Neural crest cell (in vitro differentiated cells): ENCODE results near the gene ARHGAP35. TPM values are rescaled to one million over a fixed set of nuclear protein-coding genes. Genes with fewer than 3 reads are reported as not detected.

ENCODE experiments used
- DNase-seq: peaks from one replicate; pipeline ENCODE4 v3.0.0; 2021; ENCODE audit warnings: low read depth, mixed read lengths, low spot score
- H3K27ac Mint-ChIP-seq: one replicate; pipeline ENCODE4 v1.8.0; 2021; ENCODE audit warnings: mild to moderate bottlenecking, mixed read lengths; ENCODE audit not compliant: unreplicated experiment
- H3K27me3 Mint-ChIP-seq: 2 replicates; pipeline ENCODE4 v1.8.0; 2021; ENCODE audit warnings: low read depth, mild to moderate bottlenecking, mixed read lengths
- H3K36me3 Mint-ChIP-seq: 2 replicates; pipeline ENCODE4 v1.8.0; 2021; ENCODE audit warnings: low read depth, mild to moderate bottlenecking, mixed read lengths
- H3K4me1 Mint-ChIP-seq: 2 replicates; pipeline ENCODE4 v1.8.0; 2021; ENCODE audit warnings: mixed read lengths
- H3K4me3 Mint-ChIP-seq: one replicate; pipeline ENCODE4 v1.8.0; 2021; ENCODE audit warnings: mild to moderate bottlenecking, mixed read lengths
- H3K9me3 Mint-ChIP-seq: 2 replicates; pipeline ENCODE4 v1.8.0; 2021; ENCODE audit warnings: mixed read lengths
- total RNA-seq: library from RNA; stranded (reverse); gene quantifications from 2 replicates; pipeline ENCODE4 v1.2.1, GENCODE V29; 2021
- TF ChIP-seq, protein P1 (sequence below): fragments of 200-600 bp; sonication (generic); conservative IDR thresholded peaks from 2 replicates; pipeline ENCODE4 v1.5.0; 2021; ENCODE audit warnings: antibody characterized with exemption, mild to moderate bottlenecking

ARHGAP35 gene
- total RNA-seq, 1 donor from 2014 or later, result 82.5 TPM

GRCh38 chr19:46856062-46857022 lies 4.5 kb upstream of the ARHGAP35 start:
- peak; percentile 84 for DNase-seq
- Mint-ChIP-seq H3K4me3 (peak overlapping the region; percentile 82), H3K27ac (peak overlapping the region; percentile 85), H3K4me1 (peaks cover 19% of the 10 kb centered on the region), H3K9me3 (no peaks in the 10 kb centered on the region), H3K36me3 (peaks cover 2% of the 10 kb centered on the region), H3K27me3 (no peaks in the 10 kb centered on the region)
- TF ChIP-seq, protein P1, sequence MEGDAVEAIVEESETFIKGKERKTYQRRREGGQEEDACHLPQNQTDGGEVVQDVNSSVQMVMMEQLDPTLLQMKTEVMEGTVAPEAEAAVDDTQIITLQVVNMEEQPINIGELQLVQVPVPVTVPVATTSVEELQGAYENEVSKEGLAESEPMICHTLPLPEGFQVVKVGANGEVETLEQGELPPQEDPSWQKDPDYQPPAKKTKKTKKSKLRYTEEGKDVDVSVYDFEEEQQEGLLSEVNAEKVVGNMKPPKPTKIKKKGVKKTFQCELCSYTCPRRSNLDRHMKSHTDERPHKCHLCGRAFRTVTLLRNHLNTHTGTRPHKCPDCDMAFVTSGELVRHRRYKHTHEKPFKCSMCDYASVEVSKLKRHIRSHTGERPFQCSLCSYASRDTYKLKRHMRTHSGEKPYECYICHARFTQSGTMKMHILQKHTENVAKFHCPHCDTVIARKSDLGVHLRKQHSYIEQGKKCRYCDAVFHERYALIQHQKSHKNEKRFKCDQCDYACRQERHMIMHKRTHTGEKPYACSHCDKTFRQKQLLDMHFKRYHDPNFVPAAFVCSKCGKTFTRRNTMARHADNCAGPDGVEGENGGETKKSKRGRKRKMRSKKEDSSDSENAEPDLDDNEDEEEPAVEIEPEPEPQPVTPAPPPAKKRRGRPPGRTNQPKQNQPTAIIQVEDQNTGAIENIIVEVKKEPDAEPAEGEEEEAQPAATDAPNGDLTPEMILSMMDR, result peak; percentile 70

DNA sequence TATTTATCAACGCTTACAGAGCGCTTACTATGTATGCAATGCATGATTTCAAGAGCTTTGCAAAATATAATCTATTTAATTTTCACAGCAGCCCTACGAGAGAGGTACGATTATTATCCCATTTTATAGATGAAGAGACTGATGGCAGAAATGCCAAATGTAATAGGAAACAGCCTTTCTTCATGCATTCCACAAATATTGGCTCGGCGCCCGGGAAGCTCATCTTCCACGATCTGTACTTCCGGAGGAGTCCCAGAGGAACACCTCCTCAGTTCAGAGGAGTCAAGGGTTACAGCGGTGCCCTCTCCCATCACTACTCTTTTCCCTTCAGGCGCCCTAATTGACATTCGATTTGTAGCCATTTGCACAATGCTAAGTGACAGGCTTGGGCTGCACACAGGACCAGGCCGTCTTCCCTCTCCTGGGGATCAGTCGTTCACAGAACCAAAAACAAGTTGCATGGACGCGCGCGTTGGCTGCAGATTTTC lies 1.1 kb upstream of the ARHGAP35 start:
- Mint-ChIP-seq H3K9me3 (no peaks in the 10 kb centered on the region), H3K27ac (peak overlapping the region; percentile 77), H3K4me3 (peak overlapping the region; percentile 93), H3K36me3 (peaks cover 2% of the 10 kb centered on the region), H3K4me1 (peaks cover 15% of the 10 kb centered on the region), H3K27me3 (no peaks in the 10 kb centered on the region)
- TF ChIP-seq, protein P1, result no peak
- DNase-seq, result no peak

GRCh38 chr19:46860125-46860845 lies 512 bp upstream of the ARHGAP35 start:
- Mint-ChIP-seq H3K36me3 (peaks cover 2% of the 10 kb centered on the region), H3K27ac (peak overlapping the region; percentile 77), H3K27me3 (no peaks in the 10 kb centered on the region), H3K4me3 (peak overlapping the region; percentile 93), H3K4me1 (peaks cover 15% of the 10 kb centered on the region), H3K9me3 (no peaks in the 10 kb centered on the region)
- TF ChIP-seq, protein P1, result no peak
- peak; percentile 93 for DNase-seq

GRCh38 chr19:46861691-46862502 lies 1.1 kb downstream of the ARHGAP35 start:
- TF ChIP-seq, protein P1, result no peak
- H3K9me3 Mint-ChIP-seq, result no peaks in the 10 kb centered on the region
- DNase-seq, result no peak
- peaks cover 2% of the 10 kb centered on the region for H3K36me3 Mint-ChIP-seq
- no peak overlapping the region for H3K27ac Mint-ChIP-seq
- no peaks in the 10 kb centered on the region for H3K27me3 Mint-ChIP-seq
- H3K4me3 Mint-ChIP-seq, result no peak overlapping the region
- peaks cover 15% of the 10 kb centered on the region for H3K4me1 Mint-ChIP-seq

DNA sequence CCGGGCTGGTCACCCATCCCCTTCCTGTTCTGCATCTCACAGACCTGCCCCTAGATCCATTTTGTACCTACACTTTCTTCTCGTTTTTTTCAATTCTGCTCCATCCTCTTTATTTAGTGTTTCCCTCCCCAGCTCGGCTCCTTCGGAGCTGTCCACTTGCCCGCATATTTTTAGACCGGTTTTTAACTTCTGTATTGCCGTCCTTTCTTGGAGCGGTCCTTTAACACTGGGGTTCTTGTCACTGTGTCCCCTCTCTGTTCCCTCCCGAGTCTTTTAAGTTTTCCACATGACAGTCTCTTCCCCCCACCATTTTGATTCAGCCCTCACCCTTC lies 1.7 kb downstream of the ARHGAP35 start:
- Mint-ChIP-seq H3K4me1 (peaks cover 21% of the 10 kb centered on the region), H3K4me3 (no peak overlapping the region), H3K9me3 (no peaks in the 10 kb centered on the region), H3K27me3 (no peaks in the 10 kb centered on the region), H3K27ac (no peak overlapping the region), H3K36me3 (peaks cover 2% of the 10 kb centered on the region)
- TF ChIP-seq, protein P1, result no peak
- no peak for DNase-seq
